ENCODE measurements around the gene GDF2. TPM values are rescaled to one million over a fixed set of nuclear protein-coding genes. Genes with fewer than 3 reads are reported as not detected.

Gene GDF2
- total RNA-seq, 1 experiment from 2014 or later, result not detected

DNA sequence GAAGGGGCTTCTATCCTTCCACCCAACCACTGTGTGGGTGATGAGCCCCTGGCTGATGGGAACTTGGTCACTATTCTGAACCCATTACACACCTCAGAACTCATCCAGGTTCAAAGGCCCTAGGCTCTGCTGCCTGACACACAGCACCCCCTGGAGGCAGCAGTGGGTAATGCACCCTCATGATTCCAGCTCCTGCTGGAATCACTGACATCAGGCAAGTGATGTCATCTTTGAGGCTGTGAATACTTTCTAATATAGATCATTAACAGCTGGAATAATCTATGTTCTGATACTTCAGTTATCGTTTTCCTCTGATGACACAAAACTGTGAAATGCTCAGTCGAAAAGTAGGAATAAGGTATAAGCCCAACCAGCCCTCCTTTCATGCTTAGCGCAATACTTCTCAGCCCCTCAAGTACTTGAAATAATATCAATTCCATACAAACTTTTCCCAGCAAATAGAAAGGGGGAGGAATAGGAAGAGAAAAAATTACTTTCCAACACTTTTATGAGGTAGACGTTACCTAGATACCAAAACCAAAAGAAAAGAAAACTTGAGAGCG, 18.4 kb downstream of the GDF2 start:
- CTCF ChIA-PET, result interaction anchor here (0.6 to 1.6 kb wide), 9 partner anchors 9 to 316 kb away, joined by 3 to 10 read pairs (median 4); partner anchors contain the start of gene ZNF488
- Mint-ChIP-seq H3K9me3 (ENCODE audit: unreplicated experiment) (no peaks in the 10 kb centered on the region), H3K4me3 (ENCODE audit: unreplicated experiment) (no peak overlapping the region), H3K4me1 (ENCODE audit: low read depth, unreplicated experiment) (no peaks in the 10 kb centered on the region), H3K36me3 (ENCODE audit: insufficient read depth, unreplicated experiment) (no peaks in the 10 kb centered on the region), H3K27me3 (ENCODE audit: insufficient read depth, unreplicated experiment) (peaks cover 16% of the 10 kb centered on the region), H3K27ac (ENCODE audit: unreplicated experiment) (no peak overlapping the region)
- H3K36me3 ChIP-seq (ENCODE audit: control insufficient read depth, insufficient read depth, low read length), result no peaks in the 10 kb centered on the region
- no peaks in the 10 kb centered on the region for H3K27me3 ChIP-seq (replicated peaks; ENCODE audit: control insufficient read depth, insufficient read depth, low read length)
- no TSS peak for BruUV-seq (replicated peaks)
- no peaks in the 10 kb centered on the region for H3K4me1 ChIP-seq
- intact Hi-C loops (cut with micrococcal nuclease; ENCODE audit: unreplicated experiment), result no loop called here
- no peak overlapping the region for H3K4me3 ChIP-seq (ENCODE audit: low read depth, low read length)
- TF ChIP-seq, protein P1, sequence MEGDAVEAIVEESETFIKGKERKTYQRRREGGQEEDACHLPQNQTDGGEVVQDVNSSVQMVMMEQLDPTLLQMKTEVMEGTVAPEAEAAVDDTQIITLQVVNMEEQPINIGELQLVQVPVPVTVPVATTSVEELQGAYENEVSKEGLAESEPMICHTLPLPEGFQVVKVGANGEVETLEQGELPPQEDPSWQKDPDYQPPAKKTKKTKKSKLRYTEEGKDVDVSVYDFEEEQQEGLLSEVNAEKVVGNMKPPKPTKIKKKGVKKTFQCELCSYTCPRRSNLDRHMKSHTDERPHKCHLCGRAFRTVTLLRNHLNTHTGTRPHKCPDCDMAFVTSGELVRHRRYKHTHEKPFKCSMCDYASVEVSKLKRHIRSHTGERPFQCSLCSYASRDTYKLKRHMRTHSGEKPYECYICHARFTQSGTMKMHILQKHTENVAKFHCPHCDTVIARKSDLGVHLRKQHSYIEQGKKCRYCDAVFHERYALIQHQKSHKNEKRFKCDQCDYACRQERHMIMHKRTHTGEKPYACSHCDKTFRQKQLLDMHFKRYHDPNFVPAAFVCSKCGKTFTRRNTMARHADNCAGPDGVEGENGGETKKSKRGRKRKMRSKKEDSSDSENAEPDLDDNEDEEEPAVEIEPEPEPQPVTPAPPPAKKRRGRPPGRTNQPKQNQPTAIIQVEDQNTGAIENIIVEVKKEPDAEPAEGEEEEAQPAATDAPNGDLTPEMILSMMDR (IDR thresholded peaks at IDR 0.05; ENCODE audit: insufficient read depth in 1 of 2, low read depth in 1 of 2, low read length in 1 of 2, severe bottlenecking in 1 of 2, unreplicated experiment in 1 of 2), result peak; percentile 97 to 98
- no peaks in the 10 kb centered on the region for H3K9me3 ChIP-seq
- POLR2A ChIA-PET, result no interaction called here
- peak; percentile 68 to 85 for DNase-seq

DNA sequence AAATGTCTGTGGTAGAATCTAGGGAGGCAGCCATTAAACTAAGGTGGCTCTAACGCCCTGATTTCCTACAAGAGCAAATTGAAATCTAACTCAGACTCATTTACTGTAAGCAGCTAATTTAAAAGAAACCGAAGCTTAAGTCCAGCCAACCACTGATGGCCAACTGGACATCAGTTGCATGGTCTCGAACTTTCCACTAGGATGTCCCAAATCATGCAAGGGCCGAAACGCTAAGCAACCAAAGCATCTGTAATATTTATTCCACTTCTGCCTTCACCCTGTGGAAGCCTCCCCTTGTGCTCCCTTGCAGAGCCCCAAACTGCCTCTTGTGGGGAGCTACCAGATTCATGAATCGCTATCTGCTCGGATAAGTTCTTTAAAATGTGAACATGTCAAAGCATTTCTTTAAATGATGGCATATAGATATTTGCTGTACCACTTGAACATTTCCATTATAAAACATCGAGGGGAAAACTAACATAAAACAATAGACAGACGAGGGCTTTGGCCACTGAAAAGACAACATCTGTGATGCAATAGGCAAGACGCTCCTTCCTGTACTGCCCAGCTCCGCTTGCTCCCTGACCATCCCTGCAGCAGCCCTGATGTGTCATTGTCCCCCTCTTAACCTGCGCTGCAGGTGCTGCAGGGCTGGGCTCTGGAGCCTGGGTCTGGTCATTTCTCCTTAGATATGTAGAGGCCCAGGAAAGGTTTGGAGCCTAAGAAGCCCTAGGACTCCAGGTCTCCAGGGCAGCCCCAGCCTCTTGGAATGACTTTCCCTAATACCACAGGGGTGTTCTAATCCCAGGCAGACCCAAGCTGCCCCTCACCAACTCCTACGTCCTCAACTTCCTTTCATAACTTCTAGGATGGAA, 23.0 kb downstream of the GDF2 start:
- Mint-ChIP-seq H3K4me1 (ENCODE audit: low read depth, unreplicated experiment) (no peaks in the 10 kb centered on the region), H3K4me3 (ENCODE audit: unreplicated experiment) (no peak overlapping the region), H3K27ac (ENCODE audit: unreplicated experiment) (no peak overlapping the region), H3K9me3 (ENCODE audit: unreplicated experiment) (no peaks in the 10 kb centered on the region), H3K36me3 (ENCODE audit: insufficient read depth, unreplicated experiment) (no peaks in the 10 kb centered on the region), H3K27me3 (ENCODE audit: insufficient read depth, unreplicated experiment) (peaks cover 7% of the 10 kb centered on the region)
- ChIA-PET CTCF (no interaction called here), POLR2A (no interaction called here)
- H3K4me1 ChIP-seq, result no peaks in the 10 kb centered on the region; the same call in 1 of the 2 replicates
- intact Hi-C loops (cut with micrococcal nuclease; ENCODE audit: unreplicated experiment), result no loop called here
- DNase-seq, result peak in 1 of 2 experiments; percentile 15
- H3K27me3 ChIP-seq (replicated peaks; ENCODE audit: control insufficient read depth, insufficient read depth, low read length), result no peaks in the 10 kb centered on the region
- no peaks in the 10 kb centered on the region for H3K36me3 ChIP-seq (ENCODE audit: control insufficient read depth, insufficient read depth, low read length)
- TF ChIP-seq, protein P1 (IDR thresholded peaks at IDR 0.05; ENCODE audit: insufficient read depth in 1 of 2, low read depth in 1 of 2, low read length in 1 of 2, severe bottlenecking in 1 of 2, unreplicated experiment in 1 of 2), result no peak
- no peaks in the 10 kb centered on the region for H3K9me3 ChIP-seq
- no TSS peak for BruUV-seq (replicated peaks)
- no peak overlapping the region for H3K4me3 ChIP-seq (ENCODE audit: low read depth, low read length)

DNA sequence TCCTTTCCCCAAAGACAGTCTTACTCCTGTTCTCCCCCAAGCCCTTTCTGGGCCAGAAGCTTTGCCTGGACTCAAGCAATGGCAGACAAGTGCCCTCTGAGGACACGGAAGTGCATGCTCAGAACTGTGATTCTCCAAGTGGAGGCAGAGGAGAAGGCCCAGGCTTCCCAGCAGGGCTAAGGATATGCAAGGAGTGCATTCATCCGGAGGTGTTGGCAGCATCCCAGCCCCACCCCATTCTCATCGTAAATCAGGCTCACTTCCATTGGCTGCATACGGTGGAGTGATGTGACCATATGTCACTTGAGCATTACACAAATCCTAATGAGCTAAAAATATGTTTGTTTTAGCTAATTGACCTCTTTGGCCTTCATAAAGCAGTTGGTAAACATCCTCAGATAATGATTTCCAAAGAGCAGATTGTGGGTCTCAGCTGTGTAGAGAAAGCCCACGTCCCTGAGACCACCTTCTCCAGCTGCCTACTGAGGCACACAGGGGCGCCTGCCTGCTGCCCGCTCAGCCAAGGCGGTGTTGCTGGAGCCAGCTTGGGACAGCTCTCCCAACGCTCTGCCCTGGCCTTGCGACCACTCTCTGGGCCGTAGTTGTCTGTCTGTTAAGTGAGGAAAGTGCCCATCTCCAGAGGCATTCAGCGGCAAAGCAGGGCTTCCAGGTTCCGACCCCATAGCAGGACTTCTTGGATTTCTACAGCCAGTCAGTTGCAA, 24.5 kb downstream of the GDF2 start:
- CTCF ChIA-PET, result no interaction called here
- POLR2A ChIA-PET, result no interaction called here
- Mint-ChIP-seq H3K4me1 (ENCODE audit: low read depth, unreplicated experiment) (no peaks in the 10 kb centered on the region), H3K4me3 (ENCODE audit: unreplicated experiment) (no peak overlapping the region), H3K9me3 (ENCODE audit: unreplicated experiment) (no peaks in the 10 kb centered on the region), H3K36me3 (ENCODE audit: insufficient read depth, unreplicated experiment) (no peaks in the 10 kb centered on the region), H3K27me3 (ENCODE audit: insufficient read depth, unreplicated experiment) (no peaks in the 10 kb centered on the region), H3K27ac (ENCODE audit: unreplicated experiment) (no peak overlapping the region)
- intact Hi-C loops (cut with micrococcal nuclease; ENCODE audit: unreplicated experiment), result no loop called here
- Histone ChIP-seq H3K4me3 (ENCODE audit: low read depth, low read length) (no peak overlapping the region), H3K4me1 (no peaks in the 10 kb centered on the region; the same call in 1 of the 2 replicates), H3K27me3 (replicated peaks; ENCODE audit: control insufficient read depth, insufficient read depth, low read length) (no peaks in the 10 kb centered on the region), H3K9me3 (no peaks in the 10 kb centered on the region), H3K36me3 (ENCODE audit: control insufficient read depth, insufficient read depth, low read length) (no peaks in the 10 kb centered on the region)
- no TSS peak for BruUV-seq (replicated peaks)
- TF ChIP-seq, protein P1 (IDR thresholded peaks at IDR 0.05; ENCODE audit: insufficient read depth in 1 of 2, low read depth in 1 of 2, low read length in 1 of 2, severe bottlenecking in 1 of 2, unreplicated experiment in 1 of 2), result no peak
- peak in 1 of 2 experiments; percentile 33 for DNase-seq
